SJSA1 (cell line): Measurements from ENCODE around the gene PODXL. TPM values are rescaled to one million over a fixed set of nuclear protein-coding genes. Genes with fewer than 3 reads are reported as not detected.
A peak's percentile ranks its signal among the peaks of the same experiment; 100 is the strongest.

Source experiments
- DNase-seq, 2 experiments: peaks; one replicate each; pipeline ENCODE4 v3.0.0-alpha.2; 2015 to 2020; ENCODE audit warnings: low spot score in 2 of 2, low read depth in 1 of 2
- H3K27ac ChIP-seq: fragments of 250-450 bp; sonication (Bioruptor Pico); 2 replicates; pipeline ENCODE4 v1.5.1; 2020; ENCODE audit warnings: mild to moderate bottlenecking, moderate library complexity
- H3K27me3 ChIP-seq: fragments of 250-450 bp; sonication (Bioruptor Pico); replicated peaks from 2 replicates; pipeline ENCODE4 v1.5.1; 2020; ENCODE audit warnings: mild to moderate bottlenecking, moderate library complexity
- H3K36me3 ChIP-seq: fragments of 250-450 bp; sonication (Bioruptor Pico); 2 replicates; pipeline ENCODE4 v1.5.1; 2020; ENCODE audit warnings: mild to moderate bottlenecking
- H3K4me1 ChIP-seq: fragments of 250-450 bp; sonication (Bioruptor Pico); replicated peaks from 2 replicates; pipeline ENCODE4 v1.6.1; 2021; ENCODE audit warnings: mild to moderate bottlenecking
- H3K4me3 ChIP-seq: fragments of 250-450 bp; sonication (Bioruptor Pico); 2 replicates; pipeline ENCODE4 v1.5.1; 2020; ENCODE audit warnings: mild to moderate bottlenecking
- H3K9me3 ChIP-seq: fragments of 250-450 bp; sonication (Bioruptor Pico); replicated peaks from 2 replicates; pipeline ENCODE4 v1.5.1; 2020; ENCODE audit warnings: mild to moderate bottlenecking
- total RNA-seq: library from RNA; depleted of rRNA; stranded (reverse); fragments of >200 nt; shearing (Covaris generic); gene quantifications from 2 replicates; pipeline ENCODE4 v1.2.3, GENCODE V29; 2014

PODXL gene
- total RNA-seq, 1 experiment from 2014 or later, result 5.1 TPM

GRCh38 chr7:131540491-131541162, 15.8 kb downstream of the PODXL start:
- Histone ChIP-seq H3K4me3 (no peak overlapping the region), H3K4me1 (peaks cover 49% of the 10 kb centered on the region), H3K27me3 (no peaks in the 10 kb centered on the region), H3K27ac (no peak overlapping the region), H3K9me3 (no peaks in the 10 kb centered on the region), H3K36me3 (no peaks in the 10 kb centered on the region)
- DNase-seq, result no peak

DNA sequence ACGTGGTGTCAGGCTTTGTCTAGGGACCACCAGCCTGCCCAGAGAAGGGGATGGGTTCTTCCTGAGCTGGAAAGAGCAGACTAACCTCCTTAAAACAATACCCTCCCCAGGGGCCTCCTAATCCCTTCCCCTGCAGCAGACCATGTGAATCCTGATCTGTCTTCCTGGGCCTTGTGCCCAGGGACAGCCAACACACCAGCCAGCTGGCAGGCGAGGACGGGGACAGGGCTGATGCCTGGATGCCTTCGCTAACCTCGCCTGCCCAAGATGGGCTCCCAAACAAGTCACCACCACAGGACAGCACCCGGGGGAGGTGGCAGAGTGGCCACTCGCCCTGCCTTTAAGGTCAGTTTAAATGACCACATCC, 17.6 kb downstream of the PODXL start:
- H3K27ac ChIP-seq, result peak overlapping the region; percentile 96
- no peaks in the 10 kb centered on the region for H3K27me3 ChIP-seq
- no peaks in the 10 kb centered on the region for H3K36me3 ChIP-seq
- no peak overlapping the region for H3K4me3 ChIP-seq
- DNase-seq, result peak in 1 of 2 experiments; percentile 75
- peaks cover 38% of the 10 kb centered on the region for H3K4me1 ChIP-seq
- H3K9me3 ChIP-seq, result no peaks in the 10 kb centered on the region

GRCh38 chr7:131538071-131538812, 18.2 kb downstream of the PODXL start:
- H3K9me3 ChIP-seq, result no peaks in the 10 kb centered on the region
- peaks cover 38% of the 10 kb centered on the region for H3K4me1 ChIP-seq
- DNase-seq, result peak; percentile 79 to 86
- no peaks in the 10 kb centered on the region for H3K27me3 ChIP-seq
- H3K36me3 ChIP-seq, result no peaks in the 10 kb centered on the region
- peak overlapping the region; percentile 96 for H3K27ac ChIP-seq
- H3K4me3 ChIP-seq, result no peak overlapping the region

- peaks cover 38% of the 10 kb centered on the region for H3K4me1 ChIP-seq
- no peak overlapping the region for H3K4me3 ChIP-seq
- no peaks in the 10 kb centered on the region for H3K27me3 ChIP-seq
- H3K36me3 ChIP-seq, result no peaks in the 10 kb centered on the region
- peak; percentile 81 to 83 for DNase-seq
- peak overlapping the region; percentile 96 for H3K27ac ChIP-seq
- H3K9me3 ChIP-seq, result no peaks in the 10 kb centered on the region
These were observed 18.9 kb downstream of the PODXL start for GRCh38 chr7:131537571-131537978.

DNA sequence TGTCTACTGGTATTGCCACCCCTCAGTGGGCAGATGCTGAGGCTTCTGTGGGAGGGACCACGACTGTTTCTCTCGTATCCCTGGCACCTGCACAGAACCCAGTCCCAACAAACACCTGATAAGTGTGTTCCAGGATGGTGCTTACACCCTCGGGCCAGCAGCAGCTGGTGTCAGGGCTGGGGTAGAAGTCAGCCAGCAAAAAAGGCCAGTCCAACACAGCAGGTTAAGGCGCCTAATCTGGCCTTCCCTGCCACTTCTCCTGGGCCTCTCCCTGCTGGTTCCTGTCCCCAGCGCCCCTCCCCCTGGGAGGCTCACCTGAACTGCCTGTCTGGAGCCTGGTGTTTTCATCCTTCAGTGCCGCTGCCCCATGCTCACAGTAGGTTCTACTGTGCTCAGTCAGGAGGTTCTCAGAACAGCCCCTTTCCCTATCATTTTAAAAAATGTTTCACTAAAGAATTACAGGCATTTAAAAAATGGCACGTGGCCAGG, 20.0 kb downstream of the PODXL start:
- H3K36me3 ChIP-seq, result no peaks in the 10 kb centered on the region
- no peak for DNase-seq
- no peak overlapping the region for H3K27ac ChIP-seq
- H3K27me3 ChIP-seq, result no peaks in the 10 kb centered on the region
- peaks cover 38% of the 10 kb centered on the region for H3K4me1 ChIP-seq
- H3K9me3 ChIP-seq, result no peaks in the 10 kb centered on the region
- H3K4me3 ChIP-seq, result no peak overlapping the region

GRCh38 chr7:131533566-131534561, 22.6 kb downstream of the PODXL start:
- Histone ChIP-seq H3K36me3 (no peaks in the 10 kb centered on the region), H3K9me3 (no peaks in the 10 kb centered on the region), H3K27me3 (no peaks in the 10 kb centered on the region), H3K4me3 (no peak overlapping the region), H3K27ac (no peak overlapping the region), H3K4me1 (peaks cover 22% of the 10 kb centered on the region)
- no peak for DNase-seq

- Histone ChIP-seq H3K27me3 (no peaks in the 10 kb centered on the region), H3K4me1 (peaks cover 14% of the 10 kb centered on the region), H3K27ac (no peak overlapping the region), H3K36me3 (no peaks in the 10 kb centered on the region), H3K9me3 (no peaks in the 10 kb centered on the region), H3K4me3 (no peak overlapping the region)
- DNase-seq, result no peak
These were observed 23.3 kb downstream of the PODXL start for GRCh38 chr7:131533151-131533559.

DNA sequence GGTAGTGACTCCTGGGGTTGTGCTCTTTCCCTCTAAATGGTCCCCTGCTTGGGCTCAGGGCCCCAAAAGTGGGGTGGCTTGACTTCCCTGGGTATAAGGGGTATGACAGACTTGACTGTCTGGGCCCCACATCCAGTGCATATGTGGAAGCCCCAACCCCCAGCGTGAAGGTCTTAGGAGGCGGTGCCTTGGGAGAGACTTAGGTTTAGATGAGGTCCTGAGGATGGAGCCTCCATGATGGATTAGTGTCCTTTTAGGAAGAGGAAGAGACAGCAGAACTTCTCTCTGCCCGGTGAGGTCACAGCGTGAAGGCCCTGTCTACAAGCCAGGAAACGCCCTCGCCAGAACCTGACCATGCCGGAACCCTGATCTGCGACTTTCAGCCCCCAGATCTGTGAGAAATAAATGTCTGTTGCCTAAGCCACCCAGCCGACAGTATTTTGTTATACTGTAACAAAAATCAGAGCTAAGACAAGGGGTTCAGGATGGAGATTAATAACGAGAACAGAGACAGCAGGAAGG, 23.8 kb downstream of the PODXL start:
- H3K27ac ChIP-seq, result no peak overlapping the region
- no peak overlapping the region for H3K4me3 ChIP-seq
- no peaks in the 10 kb centered on the region for H3K27me3 ChIP-seq
- H3K9me3 ChIP-seq, result no peaks in the 10 kb centered on the region
- peaks cover 9% of the 10 kb centered on the region for H3K4me1 ChIP-seq
- no peaks in the 10 kb centered on the region for H3K36me3 ChIP-seq
- DNase-seq, result no peak

DNA sequence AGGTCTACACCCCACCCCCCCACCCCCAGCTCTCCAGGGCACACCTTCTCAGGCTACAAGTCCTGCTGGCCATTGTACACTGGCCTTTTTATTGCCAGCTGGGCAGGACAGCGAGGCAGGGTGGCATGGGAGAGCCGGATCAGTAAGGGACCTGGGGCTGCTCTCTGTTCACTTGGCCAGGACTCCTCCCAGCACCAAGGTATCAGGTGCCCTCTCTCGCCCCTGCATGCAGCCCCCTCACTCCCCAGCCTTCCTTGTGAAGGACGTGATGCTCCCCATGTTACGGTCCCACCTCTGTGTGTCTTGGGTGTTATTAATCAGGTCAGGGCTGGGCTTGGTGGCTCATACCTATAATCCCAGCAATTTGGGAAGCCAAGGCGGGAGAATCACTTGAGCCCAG, 26.3 kb downstream of the PODXL start:
- Histone ChIP-seq H3K27ac (no peak overlapping the region), H3K9me3 (no peaks in the 10 kb centered on the region), H3K36me3 (no peaks in the 10 kb centered on the region), H3K27me3 (no peaks in the 10 kb centered on the region), H3K4me3 (no peak overlapping the region), H3K4me1 (no peaks in the 10 kb centered on the region)
- no peak for DNase-seq

GRCh38 chr7:131529617-131530016, 26.8 kb downstream of the PODXL start:
- DNase-seq, result no peak
- Histone ChIP-seq H3K27ac (no peak overlapping the region), H3K9me3 (no peaks in the 10 kb centered on the region), H3K4me1 (no peaks in the 10 kb centered on the region), H3K27me3 (no peaks in the 10 kb centered on the region), H3K4me3 (no peak overlapping the region), H3K36me3 (no peaks in the 10 kb centered on the region)

DNA sequence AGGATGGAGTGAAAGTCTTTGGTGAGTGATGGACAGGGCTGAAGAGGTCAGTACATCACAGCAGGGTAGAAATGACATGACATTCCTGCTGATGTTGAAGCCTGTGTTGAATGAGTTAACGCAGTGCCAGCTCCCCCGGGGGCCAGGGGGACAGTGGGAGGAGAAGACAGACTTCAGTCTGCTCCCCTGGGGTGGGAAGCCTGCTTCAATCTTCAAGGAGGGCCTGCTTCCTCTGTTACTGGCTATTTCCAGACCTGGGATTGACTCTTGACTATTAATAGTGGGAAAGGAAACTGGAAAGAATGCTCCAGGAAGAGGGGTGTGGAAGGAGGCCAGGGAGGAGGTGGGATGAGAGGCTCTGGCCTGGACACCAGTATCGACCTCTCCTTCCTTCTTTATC, 27.2 kb downstream of the PODXL start:
- Histone ChIP-seq H3K4me1 (no peaks in the 10 kb centered on the region), H3K36me3 (no peaks in the 10 kb centered on the region), H3K9me3 (no peaks in the 10 kb centered on the region), H3K27me3 (no peaks in the 10 kb centered on the region), H3K4me3 (no peak overlapping the region), H3K27ac (no peak overlapping the region)
- no peak for DNase-seq

GRCh38 chr7:131527456-131527855, 29.0 kb downstream of the PODXL start:
- H3K27me3 ChIP-seq, result no peaks in the 10 kb centered on the region
- no peaks in the 10 kb centered on the region for H3K36me3 ChIP-seq
- no peak overlapping the region for H3K27ac ChIP-seq
- no peaks in the 10 kb centered on the region for H3K9me3 ChIP-seq
- no peak overlapping the region for H3K4me3 ChIP-seq
- no peaks in the 10 kb centered on the region; the same call in 1 of the 2 replicates for H3K4me1 ChIP-seq
- no peak for DNase-seq

DNA sequence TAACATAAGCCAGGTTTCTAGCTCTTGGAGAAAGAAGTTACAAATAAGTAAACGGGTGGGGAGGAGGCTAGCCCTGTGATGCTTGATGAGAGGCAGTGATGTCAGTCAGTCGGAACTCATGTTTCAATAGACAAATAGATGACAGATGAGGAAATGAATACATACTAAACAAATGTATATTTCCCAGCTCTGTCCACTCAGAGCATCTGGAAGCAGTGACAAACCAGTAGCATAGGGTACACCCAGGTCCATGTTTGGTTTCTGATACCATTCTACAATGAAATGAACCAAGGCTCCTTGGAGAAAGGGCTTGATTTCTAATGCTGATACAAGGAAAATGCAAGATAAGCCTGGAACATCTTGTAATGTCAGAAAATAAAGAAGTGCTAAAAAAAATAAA, 30.6 kb downstream of the PODXL start:
- no peak for DNase-seq
- Histone ChIP-seq H3K27ac (no peak overlapping the region), H3K36me3 (no peaks in the 10 kb centered on the region), H3K4me1 (no peaks in the 10 kb centered on the region; the same call in none of the 2 replicates), H3K4me3 (no peak overlapping the region), H3K9me3 (no peaks in the 10 kb centered on the region), H3K27me3 (no peaks in the 10 kb centered on the region)
